Hematopoietic multipotent progenitor cell treated with erythropoietin and hydrocortisone succinate and interleukin-3 and kit ligand, for 17 days (in vitro differentiated cells): ENCODE results near the gene GATB.

Experiments used
- DNase-seq: peaks from one replicate; pipeline ENCODE4 v3.0.0-alpha.2; 2015; ENCODE audit warnings: low spot score

The GATB gene

DNA sequence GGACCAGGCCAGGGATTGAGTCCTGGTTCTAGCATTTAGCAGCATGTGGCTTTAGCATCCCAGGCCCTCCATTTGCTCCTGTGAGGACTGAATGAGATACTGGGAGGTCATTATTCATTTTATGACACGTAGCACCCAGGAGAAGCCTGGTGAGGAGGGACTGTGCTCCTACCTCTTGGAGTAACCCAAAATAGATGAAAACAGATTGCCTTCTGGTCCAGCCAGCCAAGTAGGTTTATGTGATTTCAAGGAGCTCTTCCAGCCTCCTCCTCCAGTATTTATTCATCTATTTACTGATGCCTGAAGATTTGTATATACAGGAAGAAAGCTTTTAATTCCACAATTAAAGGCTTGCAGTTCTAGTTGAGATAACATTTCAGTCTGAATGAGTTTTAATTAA lies 109.3 kb downstream of the GATB start:
- no peak for DNase-seq

- DNase-seq: no peak
These were observed 111.3 kb downstream of the GATB start for GRCh38 chr4:151649479-151649878.

GRCh38 chr4:151646322-151646721 lies 114.5 kb downstream of the GATB start:
- no peak for DNase-seq

DNA sequence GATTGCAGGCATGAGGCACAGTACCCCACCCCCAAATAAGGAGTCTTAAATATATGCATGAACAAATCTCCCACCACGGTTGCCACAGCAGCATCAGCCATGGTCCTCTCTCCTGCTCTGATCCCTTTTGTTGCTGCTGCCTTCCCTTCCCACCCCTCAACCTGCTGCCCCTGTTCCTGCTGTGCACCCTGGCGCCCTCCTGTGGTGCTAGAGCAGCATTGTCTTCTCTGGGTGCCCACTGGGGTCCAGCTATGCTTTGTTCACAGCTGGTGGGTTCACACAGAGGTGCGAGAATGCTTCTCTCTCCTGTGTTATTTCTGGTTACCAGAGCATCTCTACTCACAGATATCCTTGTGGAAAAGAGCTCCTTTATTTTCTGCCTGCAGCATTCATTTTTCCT lies 116.2 kb downstream of the GATB start:
- DNase-seq: no peak

DNA sequence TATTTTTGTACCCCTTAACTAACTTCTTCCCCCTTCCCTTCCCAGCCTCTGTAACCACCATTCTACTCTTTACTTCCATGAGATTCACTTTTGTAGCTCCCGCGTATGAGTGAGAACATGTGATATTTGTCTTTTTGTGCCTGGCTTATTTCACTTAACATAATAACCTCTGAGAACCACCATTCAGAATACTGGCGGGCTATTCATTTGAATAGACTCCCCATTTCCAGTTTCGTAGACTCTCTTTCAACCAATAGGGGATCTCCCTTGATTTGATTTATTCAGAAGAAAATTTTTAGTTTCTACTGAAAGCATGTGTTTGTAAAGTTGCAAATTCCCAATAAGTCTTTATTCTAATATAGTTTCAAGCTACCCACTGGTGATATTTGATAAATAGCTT lies 117.2 kb downstream of the GATB start:
- DNase-seq: no peak

DNA sequence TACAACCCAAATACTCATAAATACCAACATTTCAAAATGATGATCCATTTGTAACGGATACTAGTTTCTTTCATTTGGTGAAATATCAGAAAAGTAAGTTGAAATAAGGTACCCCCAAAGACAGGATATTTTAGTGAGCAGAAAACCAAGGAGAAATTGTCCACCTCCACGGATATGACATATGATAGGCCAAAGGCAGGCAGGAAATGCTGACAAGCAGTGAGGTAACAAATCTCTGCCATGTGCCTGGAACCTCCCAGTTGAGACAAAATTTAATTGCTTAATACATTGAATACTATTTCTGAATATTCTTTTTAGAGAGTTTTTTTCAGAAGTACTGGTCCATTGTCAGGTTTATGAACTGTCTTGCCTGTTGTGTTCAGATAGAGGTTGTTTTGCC lies 118.8 kb downstream of the GATB start:
- no peak for DNase-seq

DNA sequence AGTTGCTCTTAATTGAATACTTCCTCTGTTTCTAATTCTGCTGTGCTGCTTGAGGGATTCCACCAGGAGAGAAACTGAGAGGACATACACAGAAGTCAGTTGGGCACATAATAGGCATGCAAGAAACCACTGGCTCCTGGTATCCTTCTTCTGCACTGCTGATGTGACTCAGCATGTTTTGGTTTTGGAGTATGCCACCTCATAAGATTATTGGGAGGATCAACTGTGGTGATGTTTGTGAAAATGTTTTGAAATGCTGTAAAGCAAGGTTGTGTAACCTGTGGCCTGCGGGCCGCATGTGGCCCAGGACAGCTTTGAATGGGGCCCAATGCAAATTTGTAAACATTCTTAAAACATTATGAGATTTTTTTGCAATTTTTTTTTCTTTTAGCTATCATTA lies 119.6 kb downstream of the GATB start:
- peak; percentile 46 for DNase-seq

- no peak for DNase-seq
These were observed 120.4 kb downstream of the GATB start for GRCh38 chr4:151640381-151640780.

DNA sequence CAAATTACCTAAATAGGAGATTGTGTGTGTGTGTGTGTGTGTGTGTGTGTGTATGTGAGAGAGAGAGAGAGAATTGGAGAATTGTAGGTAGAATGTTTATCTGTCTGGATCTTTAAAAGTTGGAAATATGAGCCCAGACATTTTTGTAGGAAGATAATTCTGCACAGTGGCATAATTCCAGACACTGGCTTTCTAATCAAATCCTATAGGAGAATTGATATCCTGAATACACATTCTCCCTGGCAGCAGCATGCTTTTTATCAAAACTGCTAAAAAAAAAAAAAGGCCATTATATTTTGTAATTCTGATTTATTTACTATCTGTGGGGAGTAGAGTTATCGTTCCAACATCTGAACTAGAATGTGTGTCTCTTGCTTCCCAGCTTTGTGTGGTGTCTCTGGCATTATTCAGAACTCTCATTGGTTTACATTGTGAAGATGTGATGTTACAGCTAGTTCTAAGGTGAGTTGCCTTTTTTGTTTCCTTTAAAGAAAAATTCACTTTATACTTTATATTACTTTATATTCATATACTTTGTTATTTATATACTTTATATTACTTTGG lies 122.4 kb downstream of the GATB start:
- no peak for DNase-seq

GRCh38 chr4:151631349-151631748 lies 129.5 kb downstream of the GATB start:
- DNase-seq: no peak

- no peak for DNase-seq
These were observed 131.6 kb downstream of the GATB start for GRCh38 chr4:151629097-151629783.

GRCh38 chr4:151628001-151628608 lies 132.7 kb downstream of the GATB start:
- no peak for DNase-seq

DNA sequence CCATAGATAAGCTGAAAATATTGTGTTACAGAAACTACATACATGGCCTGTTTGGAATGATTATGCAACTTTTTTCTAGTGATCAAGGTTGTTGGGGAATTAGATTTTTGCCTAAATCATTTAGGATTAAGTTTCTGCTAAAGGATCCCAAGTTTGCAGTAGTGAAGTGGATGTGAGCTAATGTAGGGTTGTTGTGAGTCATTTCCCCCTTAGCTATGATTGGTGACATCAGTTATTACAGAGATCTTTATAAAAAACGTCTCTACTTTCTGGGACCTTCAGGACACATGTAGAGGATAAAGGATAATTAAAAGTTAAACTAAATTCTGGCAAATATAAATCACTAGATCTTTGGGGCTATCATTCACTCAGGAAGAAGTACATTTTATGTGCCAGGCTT lies 133.3 kb downstream of the GATB start:
- DNase-seq: no peak

DNA sequence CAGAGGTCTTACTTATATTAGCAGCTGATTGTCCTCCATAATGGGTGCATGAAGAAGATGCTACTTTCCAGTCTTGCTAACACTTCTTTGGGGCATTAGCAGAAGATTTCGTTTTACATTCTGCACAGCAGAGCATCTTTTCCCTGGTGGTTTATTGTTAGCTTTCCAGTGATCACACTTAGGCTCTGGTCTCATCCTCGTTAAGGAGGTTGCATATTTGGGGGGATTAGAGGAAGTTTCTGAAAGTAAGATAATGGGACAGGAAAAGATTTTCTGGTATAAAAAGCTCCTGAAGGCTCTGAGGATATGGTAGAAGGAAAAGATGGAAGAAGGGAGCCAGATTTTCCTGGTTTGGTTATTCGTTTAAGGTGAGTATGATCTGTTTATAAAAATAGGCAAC lies 134.1 kb downstream of the GATB start:
- DNase-seq: no peak

DNA sequence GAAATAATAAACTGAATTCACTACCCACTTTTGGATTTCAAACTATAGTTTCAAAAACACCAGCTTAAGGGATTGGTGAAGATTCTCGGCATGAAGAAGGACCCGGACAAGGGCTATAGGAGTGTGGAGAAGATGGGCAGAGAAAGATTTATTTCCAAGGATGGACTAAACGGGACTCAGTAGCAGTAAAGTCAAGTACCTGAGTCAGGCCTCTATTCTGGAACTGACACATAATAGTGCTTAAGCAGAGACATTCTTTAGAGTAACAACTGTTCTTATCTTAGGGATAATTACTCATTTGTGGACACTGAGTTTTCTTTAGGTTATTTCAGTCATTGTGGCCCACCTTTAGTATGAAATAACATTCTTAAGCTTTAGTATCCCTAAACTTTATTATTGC lies 134.6 kb downstream of the GATB start:
- no peak for DNase-seq

GRCh38 chr4:151624626-151625565 lies 135.9 kb downstream of the GATB start:
- no peak for DNase-seq
